ENCODE data around the gene CHAC1.

CHAC1 gene

GRCh38 chr15:40952901-40953712 lies at the start of gene CHAC1:
TSS of gene CHAC1 (plus strand) at chr15:40953471. CDS start at chr15:40953584, 113 bp downstream.
- DNase-seq (ENCODE audit: low read depth), result peak; percentile 89

DNA sequence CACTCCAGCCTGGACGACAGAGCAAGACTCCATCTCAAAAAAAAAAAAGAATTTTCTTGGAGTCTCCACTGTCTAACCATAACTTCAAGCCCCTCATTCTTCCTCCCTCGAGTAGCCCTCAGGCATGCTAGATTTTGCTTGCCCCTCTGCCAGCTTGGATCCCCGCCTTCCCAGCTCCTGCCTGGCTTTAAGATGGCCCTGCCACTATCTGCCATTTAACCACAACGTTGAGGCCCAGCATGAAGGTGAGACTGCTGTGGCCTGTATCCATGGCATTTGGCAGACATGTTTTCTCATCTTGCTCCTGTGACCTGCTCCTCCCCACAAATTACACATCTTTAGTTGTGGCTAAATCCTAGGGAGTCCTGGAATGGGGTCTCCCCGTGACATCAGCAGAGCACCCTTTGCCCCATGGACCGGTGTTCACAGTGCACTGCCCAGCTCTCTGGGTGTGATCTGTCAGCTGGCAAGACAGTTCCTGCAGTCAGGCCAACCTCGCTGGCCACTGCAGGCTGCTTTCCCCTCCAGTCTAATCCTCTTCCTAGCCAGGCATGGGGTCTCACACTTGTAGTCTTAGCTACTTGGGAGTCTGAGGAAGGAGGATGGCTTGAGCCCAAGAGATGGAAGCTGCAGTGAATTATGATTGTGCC lies 48.6 kb upstream of the CHAC1 start:
- DNase-seq (ENCODE audit: low read depth), result no peak

DNA sequence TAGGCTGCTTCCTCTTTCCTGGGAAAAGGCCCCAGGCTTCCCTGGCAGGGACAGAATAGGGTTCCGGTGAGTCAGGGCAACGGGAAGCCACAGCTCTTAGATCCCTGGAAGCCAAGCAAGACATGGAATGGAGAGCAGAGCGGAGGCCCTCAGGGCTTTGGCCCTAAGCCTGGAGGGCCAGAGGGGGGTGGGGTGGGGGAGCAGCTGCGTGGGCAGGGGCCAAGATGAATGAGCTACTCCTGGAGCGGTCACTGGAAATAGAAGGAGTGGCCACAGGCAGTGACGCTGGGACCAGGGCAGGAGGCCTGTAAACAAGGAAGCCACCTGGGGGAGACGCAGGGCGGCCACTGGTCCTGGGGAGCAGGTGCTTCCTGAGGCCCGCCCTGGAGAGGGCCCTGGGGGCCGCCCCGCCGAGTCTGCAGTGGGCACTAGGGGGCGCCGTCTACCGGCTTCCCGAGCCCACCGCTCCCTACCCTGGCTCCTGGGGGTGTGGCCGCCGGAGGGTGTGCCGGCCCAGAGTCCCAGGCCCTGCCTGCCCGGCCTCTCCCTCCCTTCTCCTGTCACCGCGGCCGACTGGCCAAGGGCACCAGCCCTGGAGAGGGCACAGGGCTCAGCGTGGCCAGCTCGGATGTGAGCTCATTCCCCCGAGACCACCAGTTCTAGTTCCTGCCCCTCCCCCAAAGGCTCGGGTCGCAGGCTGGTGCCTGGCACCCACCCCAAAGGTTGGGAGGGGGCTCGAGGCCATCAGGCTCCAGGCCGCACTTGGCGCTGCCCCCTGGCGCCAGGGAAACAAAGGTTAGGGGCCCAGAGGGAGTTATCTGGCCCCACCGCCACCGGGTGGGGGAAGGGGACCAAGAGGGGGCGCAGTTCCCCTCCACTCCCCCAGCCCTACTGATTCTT lies 46.9 kb upstream of the CHAC1 start:
- peak; percentile 88 for DNase-seq (ENCODE audit: low read depth)

GRCh38 chr15:40906991-40907802 lies 46.1 kb upstream of the CHAC1 start:
- DNase-seq (ENCODE audit: low read depth), result no peak

DNA sequence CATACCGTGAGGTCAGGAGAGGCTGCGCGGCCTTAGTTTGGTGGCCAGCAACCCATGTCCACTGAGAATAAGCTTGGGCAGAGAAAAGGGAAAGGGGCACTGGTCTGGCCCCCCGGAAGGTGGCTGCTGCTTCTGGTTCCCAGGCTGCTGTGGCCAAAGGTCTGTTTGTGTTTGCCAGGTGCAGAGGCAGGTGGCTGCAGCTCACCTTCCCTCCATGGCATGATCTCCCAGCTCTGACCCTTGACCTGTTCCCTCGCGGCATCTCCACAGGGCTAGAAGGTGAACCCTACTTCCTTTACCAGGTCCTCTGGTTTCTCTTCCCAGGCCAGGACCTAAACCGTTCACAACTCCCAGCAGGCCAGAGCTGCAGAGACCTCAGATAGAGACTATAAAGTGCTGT lies 45.2 kb upstream of the CHAC1 start:
- no peak for DNase-seq (ENCODE audit: low read depth)

- DNase-seq (ENCODE audit: low read depth), result no peak
These were observed 43.3 kb upstream of the CHAC1 start for GRCh38 chr15:40909662-40910630.

DNA sequence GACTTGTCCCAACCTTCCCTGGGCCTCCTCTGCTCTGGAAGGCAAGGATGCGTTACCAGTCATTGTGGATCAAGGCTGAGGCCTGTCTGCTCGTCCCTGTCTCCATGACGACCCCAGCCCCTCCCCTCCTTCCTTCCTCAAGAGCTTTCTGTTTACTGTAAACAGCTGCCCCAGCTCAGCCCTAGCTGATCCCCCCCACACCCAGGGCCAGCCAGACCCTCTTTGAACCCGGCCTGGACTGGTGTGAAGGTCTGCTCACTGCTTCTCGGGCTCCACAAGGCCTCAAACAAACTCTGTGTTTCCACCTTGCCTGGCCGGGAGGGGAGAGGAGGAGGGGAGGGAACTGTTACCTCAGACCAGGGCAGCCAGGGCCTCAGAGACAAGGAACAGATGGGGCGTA lies 42.1 kb upstream of the CHAC1 start:
- no peak for DNase-seq (ENCODE audit: low read depth)

- no peak for DNase-seq (ENCODE audit: low read depth)
These were observed 41.6 kb upstream of the CHAC1 start for GRCh38 chr15:40911693-40912092.

DNA sequence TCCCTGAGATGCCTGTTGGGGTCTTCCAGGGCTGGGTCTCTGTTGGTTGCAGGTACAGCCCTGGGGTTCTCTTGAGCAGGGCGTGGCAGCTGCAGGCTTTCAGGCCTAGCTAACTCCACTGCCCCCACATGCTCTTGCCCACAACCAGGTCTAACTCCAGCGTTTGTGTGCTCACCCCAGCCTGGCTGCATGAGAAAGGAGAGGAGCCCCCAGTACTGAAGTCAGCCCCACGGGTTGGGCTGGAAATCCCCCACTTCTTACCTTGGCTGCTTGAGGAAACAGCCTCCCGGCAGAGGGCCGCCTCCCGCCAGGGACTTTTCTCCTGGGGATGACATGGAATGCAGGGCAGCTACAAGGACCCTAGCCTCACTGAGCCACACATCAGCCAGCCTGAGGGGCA lies 40.8 kb upstream of the CHAC1 start:
- DNase-seq (ENCODE audit: low read depth), result no peak

DNA sequence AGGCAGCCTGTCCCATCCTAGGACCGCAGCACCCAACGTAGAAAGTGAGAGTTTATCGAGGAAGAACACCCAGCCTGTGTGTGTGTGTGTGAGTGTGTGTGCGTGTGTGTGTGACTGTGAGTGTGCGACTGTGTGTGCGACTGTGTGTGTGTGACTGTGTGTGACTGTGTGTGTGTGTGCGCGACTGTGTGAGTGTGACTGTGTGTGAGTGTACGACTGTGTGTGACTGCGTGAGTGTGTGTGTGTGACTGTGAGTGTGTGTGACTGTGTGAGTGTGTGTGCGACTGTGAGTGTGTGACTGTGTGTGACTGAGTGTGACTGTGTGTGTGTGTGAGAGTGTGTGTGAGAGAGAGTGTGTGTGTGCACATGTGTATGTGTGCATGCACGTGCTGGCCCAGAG lies 39.3 kb upstream of the CHAC1 start:
- no peak for DNase-seq (ENCODE audit: low read depth)

GRCh38 chr15:40914486-40914885 lies 38.8 kb upstream of the CHAC1 start:
- DNase-seq (ENCODE audit: low read depth), result no peak

DNA sequence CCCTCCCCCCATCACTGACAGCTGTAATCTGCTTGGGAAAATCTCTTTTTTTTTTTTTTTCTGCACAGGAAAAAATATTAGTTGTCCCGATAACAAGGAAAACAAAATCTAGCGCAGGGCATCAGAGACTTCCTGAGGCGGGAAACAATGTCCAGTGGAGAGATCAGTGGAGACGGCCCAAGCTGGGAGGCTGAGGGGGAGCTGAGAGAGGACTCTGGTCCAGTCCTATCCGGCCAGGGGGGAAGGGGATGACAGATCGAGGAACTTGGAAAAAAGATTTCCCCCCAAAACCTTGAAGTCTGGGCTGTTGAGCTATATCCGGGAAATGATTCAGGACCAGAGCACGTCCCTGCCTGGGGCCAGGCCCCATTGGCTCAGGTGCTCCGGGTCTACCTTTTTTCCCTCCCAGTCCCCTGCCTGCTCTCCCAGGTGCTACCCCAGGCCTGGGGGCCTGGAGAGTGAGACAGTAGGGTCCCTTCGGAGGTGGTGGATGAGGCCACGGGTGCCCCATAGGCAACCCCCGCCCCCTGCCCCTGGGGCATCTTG lies 38.1 kb upstream of the CHAC1 start:
- DNase-seq (ENCODE audit: low read depth), result no peak

DNA sequence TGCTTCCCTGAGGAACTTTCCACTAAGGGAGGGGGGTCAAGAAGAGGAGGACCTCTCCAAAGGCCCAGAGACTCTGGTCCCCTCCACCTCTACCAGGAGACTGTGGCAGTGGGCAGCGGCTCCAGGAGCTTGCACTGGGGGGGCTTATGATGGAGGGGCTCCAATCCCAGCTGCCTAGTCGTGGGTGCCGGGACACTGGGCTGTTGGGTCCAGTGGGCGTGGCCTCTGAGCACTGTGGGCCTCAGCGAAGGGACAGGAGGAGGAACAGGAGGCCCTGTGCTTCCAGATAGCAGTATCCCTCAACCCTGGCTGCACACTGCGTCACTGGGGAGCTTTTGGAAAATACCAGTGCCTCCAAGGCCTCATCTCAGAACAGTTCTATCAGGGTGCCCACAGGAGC lies 37.6 kb upstream of the CHAC1 start:
- no peak for DNase-seq (ENCODE audit: low read depth)

DNA sequence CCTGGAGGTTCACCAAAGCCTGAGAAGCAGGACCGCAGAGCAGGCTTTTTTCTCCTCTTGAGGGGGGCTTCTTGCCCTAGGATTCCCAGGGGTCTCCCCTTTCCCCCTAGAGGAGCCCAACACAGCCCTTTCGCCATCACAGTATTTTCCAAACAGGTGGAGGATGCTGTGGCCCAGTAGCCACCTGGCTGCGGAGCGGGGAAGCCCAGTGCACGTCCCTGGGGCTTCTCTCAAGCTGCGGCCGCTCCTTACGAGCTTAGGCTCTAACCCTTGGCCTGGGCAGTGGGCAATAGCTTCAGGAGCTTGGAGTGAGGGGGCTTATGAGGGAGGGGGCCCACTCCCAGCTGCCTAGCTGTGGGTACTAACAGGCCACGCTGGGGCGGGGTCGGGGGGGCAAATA lies 35.7 kb upstream of the CHAC1 start:
- DNase-seq (ENCODE audit: low read depth), result no peak

DNA sequence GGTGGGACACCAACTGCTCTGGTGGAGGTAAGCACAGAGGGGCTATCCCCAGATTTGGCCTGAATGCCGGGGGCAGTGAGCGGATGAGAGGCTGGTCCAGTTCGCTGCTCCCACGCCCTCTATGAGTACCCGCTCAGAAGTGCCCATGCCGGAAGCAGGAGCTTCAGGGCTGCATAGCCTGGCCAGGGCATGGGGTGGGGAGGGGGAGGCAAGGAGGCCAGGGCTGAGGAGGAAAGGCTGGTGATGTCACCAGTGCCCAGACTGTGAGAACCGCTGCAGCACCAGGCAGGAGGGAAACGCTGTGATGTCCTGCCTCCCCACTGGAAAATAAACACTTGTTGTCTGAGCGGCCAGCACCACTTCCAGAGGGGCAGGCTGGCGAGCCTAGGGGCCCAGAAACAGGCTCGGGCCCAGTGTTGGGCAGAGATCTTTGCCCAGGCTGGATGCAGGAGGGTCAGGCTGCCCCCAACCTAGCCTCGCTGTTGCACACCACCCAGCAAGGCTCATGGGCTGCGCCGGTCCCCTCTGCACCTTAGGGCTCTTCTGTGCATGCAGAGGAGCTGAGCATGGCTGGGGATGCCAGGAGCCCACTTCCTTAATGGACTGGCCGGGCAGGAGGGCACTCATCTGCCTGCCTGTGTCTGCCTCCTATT lies 35.0 kb upstream of the CHAC1 start:
- no peak for DNase-seq (ENCODE audit: low read depth)

- DNase-seq (ENCODE audit: low read depth), result no peak
These were observed 34.4 kb upstream of the CHAC1 start for GRCh38 chr15:40918799-40919392.

DNA sequence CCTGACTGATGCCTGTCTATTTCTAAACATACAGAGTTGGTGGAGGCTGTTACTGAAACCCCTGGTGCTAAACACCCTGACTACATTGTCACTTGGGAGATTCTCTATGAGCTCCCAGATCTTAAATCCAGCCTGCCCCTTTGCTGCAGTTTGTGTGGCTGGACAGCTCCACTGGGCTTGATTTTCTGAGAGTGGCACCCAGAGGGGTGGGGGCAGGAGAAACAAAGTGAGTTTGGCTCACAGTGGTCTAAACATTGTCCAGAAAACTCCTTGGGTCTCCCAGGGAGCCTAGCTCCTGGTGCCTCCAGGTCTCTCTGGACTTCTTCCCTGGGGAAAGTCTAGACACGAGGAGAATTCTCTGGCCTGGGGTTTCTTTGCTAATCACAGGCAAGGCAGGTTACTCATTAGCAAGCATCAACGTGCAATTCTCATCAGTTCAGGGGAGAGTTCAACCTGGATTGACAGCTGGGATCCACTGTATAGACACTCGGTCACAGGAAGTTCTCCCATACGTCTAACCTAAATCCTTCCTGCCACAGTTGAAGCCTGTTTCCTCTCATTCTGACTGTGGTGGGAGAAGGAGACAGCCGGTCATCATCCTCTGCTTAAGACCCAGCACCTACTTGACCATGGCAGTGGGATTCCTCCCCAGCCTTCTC lies 31.2 kb upstream of the CHAC1 start:
- DNase-seq (ENCODE audit: low read depth), result no peak

DNA sequence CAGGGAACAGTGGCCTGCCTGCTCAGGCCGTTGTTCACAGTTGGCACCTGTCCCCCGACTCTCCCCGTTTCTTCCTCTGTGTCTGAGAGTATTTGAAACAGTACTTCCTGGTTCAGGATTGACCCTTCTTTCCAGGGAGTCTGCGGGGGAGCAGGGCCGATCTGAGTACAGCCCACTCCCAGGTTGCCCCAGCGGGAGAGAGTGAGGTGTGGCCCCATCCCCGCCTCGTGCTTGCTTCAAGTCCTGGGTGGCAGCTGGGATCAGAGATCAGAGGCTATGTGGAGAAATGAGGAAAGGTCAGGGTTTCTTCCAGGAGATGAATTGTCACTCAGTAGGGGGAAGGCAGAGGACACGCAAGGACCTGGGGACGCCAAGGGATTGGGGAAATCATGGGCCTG lies 30.7 kb upstream of the CHAC1 start:
- DNase-seq (ENCODE audit: low read depth), result no peak

- no peak for DNase-seq (ENCODE audit: low read depth)
These were observed 29.7 kb upstream of the CHAC1 start for GRCh38 chr15:40923551-40923950.

All from HS-5 (cell line).